Measurements from ENCODE around the gene MAPKBP1.

DNA sequence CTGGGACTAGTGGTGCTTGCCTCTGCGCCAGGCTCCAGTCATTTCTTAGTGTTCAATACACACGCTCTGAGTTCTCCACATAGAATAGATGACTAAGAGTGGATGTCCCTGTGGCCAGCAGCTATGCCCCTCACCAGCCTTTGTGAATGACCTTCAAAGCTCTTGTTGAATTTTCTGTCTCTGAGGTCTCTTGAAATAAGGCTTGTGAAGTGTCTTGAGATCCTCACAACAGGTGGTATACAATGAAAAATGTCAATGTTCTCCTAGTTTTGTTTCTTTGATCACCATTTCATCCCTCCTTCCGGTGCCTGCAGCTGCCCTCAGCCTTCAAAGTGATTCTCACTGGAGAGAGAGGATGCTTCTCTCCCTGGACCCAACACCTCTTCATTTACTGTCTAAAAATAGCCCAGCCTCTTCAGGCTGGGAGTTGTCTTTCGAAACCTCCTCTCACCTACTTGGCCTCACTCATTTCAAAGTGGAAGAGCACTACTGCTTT, 5.4 kb downstream of the MAPKBP1 start:
- TF ChIP-seq NRF1 (IDR thresholded peaks at IDR 0.05; ENCODE audit: low read depth, low read length) (no peak), TEAD4 (IDR thresholded peaks at IDR 0.05; ENCODE audit: low read depth, low read length) (no peak), FOSL1 (IDR thresholded peaks at IDR 0.05; ENCODE audit: insufficient read depth, low read depth, low read length) (no peak), POLR2AphosphoS5 (IDR thresholded peaks at IDR 0.05; ENCODE audit: low read depth, low read length) (no peak), CREB1 (IDR thresholded peaks at IDR 0.05) (no peak), JUND (IDR thresholded peaks at IDR 0.05; ENCODE audit: low read length) (no peak), KDM5A (IDR thresholded peaks at IDR 0.05; ENCODE audit: low read length) (no peak)
- TF ChIP-seq, protein P1, sequence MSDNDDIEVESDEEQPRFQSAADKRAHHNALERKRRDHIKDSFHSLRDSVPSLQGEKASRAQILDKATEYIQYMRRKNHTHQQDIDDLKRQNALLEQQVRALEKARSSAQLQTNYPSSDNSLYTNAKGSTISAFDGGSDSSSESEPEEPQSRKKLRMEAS (IDR thresholded peaks at IDR 0.05) = no peak
- TF ChIP-seq, protein P2, sequence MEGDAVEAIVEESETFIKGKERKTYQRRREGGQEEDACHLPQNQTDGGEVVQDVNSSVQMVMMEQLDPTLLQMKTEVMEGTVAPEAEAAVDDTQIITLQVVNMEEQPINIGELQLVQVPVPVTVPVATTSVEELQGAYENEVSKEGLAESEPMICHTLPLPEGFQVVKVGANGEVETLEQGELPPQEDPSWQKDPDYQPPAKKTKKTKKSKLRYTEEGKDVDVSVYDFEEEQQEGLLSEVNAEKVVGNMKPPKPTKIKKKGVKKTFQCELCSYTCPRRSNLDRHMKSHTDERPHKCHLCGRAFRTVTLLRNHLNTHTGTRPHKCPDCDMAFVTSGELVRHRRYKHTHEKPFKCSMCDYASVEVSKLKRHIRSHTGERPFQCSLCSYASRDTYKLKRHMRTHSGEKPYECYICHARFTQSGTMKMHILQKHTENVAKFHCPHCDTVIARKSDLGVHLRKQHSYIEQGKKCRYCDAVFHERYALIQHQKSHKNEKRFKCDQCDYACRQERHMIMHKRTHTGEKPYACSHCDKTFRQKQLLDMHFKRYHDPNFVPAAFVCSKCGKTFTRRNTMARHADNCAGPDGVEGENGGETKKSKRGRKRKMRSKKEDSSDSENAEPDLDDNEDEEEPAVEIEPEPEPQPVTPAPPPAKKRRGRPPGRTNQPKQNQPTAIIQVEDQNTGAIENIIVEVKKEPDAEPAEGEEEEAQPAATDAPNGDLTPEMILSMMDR (IDR thresholded peaks at IDR 0.05; ENCODE audit: control extremely low read depth in 1 of 3, insufficient read depth in 1 of 3, low read depth in 1 of 3, low read length in 3 of 3) = no peak

Data from H1 (cell line).